ENCODE data around the gene PPM1D.

Gene PPM1D

DNA sequence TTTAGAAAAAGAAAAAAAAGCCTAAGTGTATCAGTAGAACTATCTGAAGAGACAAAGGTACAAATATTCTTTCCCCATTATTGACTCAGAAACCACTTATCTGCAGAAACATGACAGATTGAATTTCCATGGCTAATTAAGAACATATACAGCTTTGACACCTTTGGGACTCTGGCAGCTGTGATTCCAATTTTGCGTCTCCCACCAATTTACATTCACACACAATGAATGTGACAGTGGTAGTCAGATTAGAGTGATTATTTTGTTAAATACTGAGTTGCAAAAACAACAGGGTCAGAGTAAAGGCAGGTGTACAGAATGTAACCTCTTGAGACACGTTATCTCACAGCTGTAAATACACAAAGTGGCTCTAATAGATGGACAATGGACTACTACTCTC lies 5.3 kb upstream of the PPM1D start:
- TF ChIP-seq ZFX (IDR thresholded peaks at IDR 0.05; ENCODE audit: borderline replicate concordance) (no peak), CTCF (IDR thresholded peaks at IDR 0.05) (no peak)
- no peak overlapping the region for H3K27ac ChIP-seq

DNA sequence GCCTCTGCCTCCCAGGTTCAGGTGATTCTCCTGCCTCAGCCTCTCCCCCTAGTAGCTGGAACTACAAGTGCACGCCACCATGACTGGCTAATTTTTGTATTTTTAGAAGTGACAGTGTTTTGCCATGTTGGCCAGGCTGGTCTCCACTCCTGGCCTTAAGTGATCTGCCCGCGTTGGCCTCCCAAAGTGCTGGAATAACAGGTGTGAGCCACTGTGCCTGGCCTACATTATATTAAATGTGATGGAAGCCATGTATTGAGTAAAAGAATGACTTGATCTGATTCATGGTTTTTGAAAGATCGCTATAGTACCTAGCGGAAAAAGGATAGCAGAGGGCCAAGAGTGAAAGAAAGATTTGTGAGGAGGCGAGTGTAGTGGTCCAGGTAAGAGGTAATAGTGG lies 2.7 kb upstream of the PPM1D start:
- no peak overlapping the region for H3K27ac ChIP-seq
- TF ChIP-seq CTCF (IDR thresholded peaks at IDR 0.05) (no peak), ZFX (IDR thresholded peaks at IDR 0.05; ENCODE audit: borderline replicate concordance) (no peak)

DNA sequence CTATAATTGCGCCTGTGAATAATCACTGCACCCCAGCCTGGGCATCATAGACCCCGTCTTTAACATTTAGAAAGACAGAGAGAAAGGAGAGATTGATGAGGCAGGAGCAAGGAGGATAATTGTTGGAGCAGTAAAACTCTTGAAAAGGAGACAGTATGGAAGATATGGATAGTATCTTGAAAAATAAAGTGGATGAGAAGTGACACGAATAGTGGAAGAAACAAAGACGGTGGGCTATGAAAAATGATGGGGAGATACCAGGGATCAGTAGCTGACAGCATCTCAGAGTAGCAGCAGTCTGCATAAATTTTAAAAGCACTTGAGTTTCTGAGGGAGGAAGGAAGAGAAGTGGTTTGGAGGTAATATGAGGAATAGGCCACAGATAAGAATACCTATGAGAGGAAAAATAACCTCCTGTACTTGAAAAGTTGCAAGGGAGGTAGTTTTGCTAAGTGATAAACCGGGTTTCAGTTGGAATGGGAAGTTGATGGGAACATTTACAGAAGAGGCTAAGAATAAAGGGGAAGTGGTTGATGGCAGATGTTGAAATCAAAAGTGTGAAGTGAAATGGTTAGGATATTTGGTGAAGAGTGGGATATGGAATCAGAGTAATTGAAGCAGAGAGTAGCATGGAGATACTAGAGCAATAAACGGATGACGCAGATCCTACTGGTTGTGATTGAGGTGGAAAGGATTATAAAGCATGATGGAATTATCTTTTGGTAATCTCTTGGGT lies 1.8 kb upstream of the PPM1D start:
- TF ChIP-seq CTCF (IDR thresholded peaks at IDR 0.05) (no peak), ZFX (IDR thresholded peaks at IDR 0.05; ENCODE audit: borderline replicate concordance) (no peak)
- H3K27ac ChIP-seq: no peak overlapping the region

GRCh38 chr17:60599220-60599619 lies 773 bp upstream of the PPM1D start:
- peak overlapping the region; percentile 95 for H3K27ac ChIP-seq
- no peak for TF ChIP-seq ZFX (IDR thresholded peaks at IDR 0.05; ENCODE audit: borderline replicate concordance)
- no peak for TF ChIP-seq CTCF (IDR thresholded peaks at IDR 0.05)

GRCh38 chr17:60600490-60601446 lies 775 bp downstream of the PPM1D start:
- H3K27ac ChIP-seq: peak overlapping the region; percentile 95
- peak; percentile 86 for TF ChIP-seq CTCF (IDR thresholded peaks at IDR 0.05)
- no peak for TF ChIP-seq ZFX (IDR thresholded peaks at IDR 0.05; ENCODE audit: borderline replicate concordance)

GRCh38 chr17:60601447-60602384 lies 1.7 kb downstream of the PPM1D start:
- TF ChIP-seq CTCF (IDR thresholded peaks at IDR 0.05): peak; percentile 56
- TF ChIP-seq ZFX (IDR thresholded peaks at IDR 0.05; ENCODE audit: borderline replicate concordance): no peak
- peak overlapping the region; percentile 95 for H3K27ac ChIP-seq

Measured in 22Rv1 (cell line).